ENCODE data around the gene ANO9.

The ANO9 gene

GRCh38 chr11:371716-372590, 69.9 kb downstream of the ANO9 start:
- Histone ChIP-seq H3K4me3 (ENCODE audit: low read depth, low read length) (no peak overlapping the region), H3K79me2 (ENCODE audit: control insufficient read depth, insufficient read depth, low read length, unreplicated experiment) (no peaks in the 10 kb centered on the region), H3K36me3 (ENCODE audit: insufficient read depth, low read length) (no peaks in the 10 kb centered on the region), H3K27ac (ENCODE audit: low read depth, low read length) (no peak overlapping the region), H3K27me3 (ENCODE audit: insufficient read depth, low read length) (peaks cover 28% of the 10 kb centered on the region), H2AFZ (ENCODE audit: low read length, unreplicated experiment) (no peak overlapping the region), H3K4me1 (ENCODE audit: control insufficient read depth, insufficient read depth, low read length, unreplicated experiment) (no peaks in the 10 kb centered on the region)

DNA sequence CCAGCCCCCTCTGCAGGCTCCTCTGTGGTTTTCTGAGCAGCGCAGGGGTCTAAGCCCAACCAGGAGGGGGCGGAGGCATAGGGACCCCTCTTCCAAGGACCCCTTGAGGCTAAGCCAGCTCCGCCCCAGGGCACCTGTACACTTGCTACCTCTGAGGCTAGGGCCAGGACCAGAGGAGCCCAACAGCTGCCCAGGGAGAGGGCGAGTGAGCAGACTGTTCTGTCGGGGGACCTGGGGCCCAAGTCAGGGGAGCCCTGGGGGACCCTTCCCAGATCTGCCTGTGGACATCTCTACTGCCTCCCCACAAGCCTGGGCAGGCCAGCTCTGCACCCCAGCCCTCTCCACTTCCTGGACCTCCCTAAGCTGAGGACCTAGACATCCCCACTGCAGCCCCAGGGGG, 70.8 kb downstream of the ANO9 start:
- no peak overlapping the region for H2AFZ ChIP-seq (ENCODE audit: low read length, unreplicated experiment)
- peaks cover 34% of the 10 kb centered on the region for H3K27me3 ChIP-seq (ENCODE audit: insufficient read depth, low read length)
- no peak overlapping the region for H3K27ac ChIP-seq (ENCODE audit: low read depth, low read length)
- no peak overlapping the region for H3K4me3 ChIP-seq (ENCODE audit: low read depth, low read length)
- H3K36me3 ChIP-seq (ENCODE audit: insufficient read depth, low read length), result no peaks in the 10 kb centered on the region
- no peaks in the 10 kb centered on the region for H3K4me1 ChIP-seq (ENCODE audit: control insufficient read depth, insufficient read depth, low read length, unreplicated experiment)
- H3K79me2 ChIP-seq (ENCODE audit: control insufficient read depth, insufficient read depth, low read length, unreplicated experiment), result no peaks in the 10 kb centered on the region

DNA sequence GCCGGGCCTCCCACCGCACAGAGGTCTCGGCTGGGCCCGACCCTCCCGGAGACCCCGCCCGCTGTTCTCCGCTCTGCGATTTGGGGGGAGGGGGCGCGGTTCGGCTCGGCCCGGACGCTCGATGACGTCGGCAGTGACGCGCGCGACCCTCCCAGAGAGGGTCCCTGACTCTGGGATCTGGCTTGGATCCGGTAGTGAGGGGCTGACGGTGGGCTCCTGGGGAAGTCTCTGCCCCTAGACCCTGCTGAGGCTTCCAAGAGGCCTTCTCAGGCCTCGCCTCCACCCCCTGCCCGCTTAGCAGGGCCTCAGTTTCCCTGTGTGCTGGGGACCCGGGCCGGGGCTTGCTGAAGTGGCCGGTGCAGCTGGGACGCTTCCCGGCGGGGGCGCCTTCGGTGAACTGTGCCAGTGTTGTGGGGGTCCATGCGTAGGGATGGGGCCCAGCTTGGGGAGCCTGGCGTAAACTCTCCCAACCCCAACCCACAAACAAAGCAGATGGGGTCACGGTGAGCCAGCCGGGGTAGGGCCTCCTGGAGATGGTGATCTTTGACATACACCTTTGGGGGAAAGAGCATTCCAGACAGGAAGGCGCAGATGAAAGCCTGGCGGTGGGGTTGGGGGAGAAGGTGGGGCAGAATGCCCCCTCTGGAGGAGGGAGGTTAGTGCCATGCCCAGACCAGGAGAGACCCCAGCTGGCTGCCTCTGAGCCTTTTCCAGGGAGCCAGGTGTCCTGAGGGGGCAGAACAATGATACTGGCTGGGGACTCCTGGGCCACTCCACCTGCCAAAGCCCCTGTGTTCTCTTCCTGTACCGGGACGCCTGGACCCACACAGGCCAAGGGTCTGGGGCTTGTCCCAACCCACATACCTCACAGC, 71.5 kb downstream of the ANO9 start:
- no peaks in the 10 kb centered on the region for H3K4me1 ChIP-seq (ENCODE audit: control insufficient read depth, insufficient read depth, low read length, unreplicated experiment)
- H3K79me2 ChIP-seq (ENCODE audit: control insufficient read depth, insufficient read depth, low read length, unreplicated experiment), result no peaks in the 10 kb centered on the region
- no peak overlapping the region for H3K4me3 ChIP-seq (ENCODE audit: low read depth, low read length)
- H2AFZ ChIP-seq (ENCODE audit: low read length, unreplicated experiment), result no peak overlapping the region
- H3K27me3 ChIP-seq (ENCODE audit: insufficient read depth, low read length), result peaks cover 37% of the 10 kb centered on the region
- no peak overlapping the region for H3K27ac ChIP-seq (ENCODE audit: low read depth, low read length)
- no peaks in the 10 kb centered on the region for H3K36me3 ChIP-seq (ENCODE audit: insufficient read depth, low read length)

GRCh38 chr11:369336-370018, 72.3 kb downstream of the ANO9 start, which contains the start of gene B4GALNT4:
Gene B4GALNT4, plus strand, starts transcription at chr11:369499. Its CDS starts 305 bp downstream, at chr11:369804.
- Histone ChIP-seq H3K27me3 (ENCODE audit: insufficient read depth, low read length) (peaks cover 37% of the 10 kb centered on the region), H3K79me2 (ENCODE audit: control insufficient read depth, insufficient read depth, low read length, unreplicated experiment) (no peaks in the 10 kb centered on the region), H3K4me1 (ENCODE audit: control insufficient read depth, insufficient read depth, low read length, unreplicated experiment) (no peaks in the 10 kb centered on the region), H3K27ac (ENCODE audit: low read depth, low read length) (no peak within 1 kb of the TSS), H3K36me3 (ENCODE audit: insufficient read depth, low read length) (no peaks in the 10 kb centered on the region), H2AFZ (ENCODE audit: low read length, unreplicated experiment) (no peak within 1 kb of the TSS), H3K4me3 (ENCODE audit: low read depth, low read length) (no peak within 1 kb of the TSS)

DNA sequence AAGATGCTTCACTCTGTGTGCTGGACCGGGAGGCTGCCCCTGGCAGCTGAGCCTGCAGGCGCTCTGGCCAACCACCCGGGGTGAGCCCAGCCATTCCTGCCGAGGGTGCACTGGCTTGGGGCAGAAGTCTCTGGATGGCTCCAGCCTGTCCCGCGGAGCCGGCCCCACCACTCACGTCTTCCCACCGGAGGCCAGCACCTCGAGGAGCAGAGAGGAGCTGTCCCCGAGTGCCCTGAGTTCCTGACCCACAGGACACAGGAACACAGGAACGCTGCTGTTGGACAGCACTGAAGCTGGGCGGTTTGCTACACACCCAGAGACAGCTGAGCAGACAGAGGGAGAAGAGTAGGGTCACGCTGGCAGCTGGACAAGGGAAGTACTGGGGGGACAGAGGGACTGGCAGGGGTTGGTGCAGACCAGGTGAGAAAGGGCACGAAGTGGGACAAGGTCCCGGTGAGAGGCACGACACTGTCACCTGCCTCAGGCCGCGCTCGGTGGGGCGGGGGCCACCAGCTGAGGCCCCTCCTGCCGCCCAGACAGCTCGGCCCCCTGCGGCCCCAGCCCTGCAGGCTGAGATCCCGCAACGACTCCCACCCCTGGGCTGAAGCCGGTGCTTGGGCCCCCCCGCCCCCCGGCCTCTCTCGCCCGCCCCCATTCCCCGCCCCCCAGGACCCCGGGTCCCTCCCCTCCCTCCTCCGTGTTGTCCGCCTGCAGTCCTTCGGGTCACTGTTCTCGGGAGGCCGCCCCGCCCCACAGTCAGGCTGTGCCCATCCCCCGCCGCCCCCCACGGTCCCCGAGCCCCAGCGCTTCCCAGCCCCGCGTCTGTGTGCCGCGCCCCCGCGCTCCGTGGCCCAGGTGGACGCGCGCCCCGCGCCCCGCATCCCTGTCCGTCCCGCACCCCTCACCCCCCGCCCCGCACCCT, 73.1 kb downstream of the ANO9 start:
- peaks cover 37% of the 10 kb centered on the region for H3K27me3 ChIP-seq (ENCODE audit: insufficient read depth, low read length)
- H3K4me3 ChIP-seq (ENCODE audit: low read depth, low read length), result no peak overlapping the region
- no peak overlapping the region for H3K27ac ChIP-seq (ENCODE audit: low read depth, low read length)
- H3K4me1 ChIP-seq (ENCODE audit: control insufficient read depth, insufficient read depth, low read length, unreplicated experiment), result no peaks in the 10 kb centered on the region
- no peaks in the 10 kb centered on the region for H3K79me2 ChIP-seq (ENCODE audit: control insufficient read depth, insufficient read depth, low read length, unreplicated experiment)
- no peak overlapping the region for H2AFZ ChIP-seq (ENCODE audit: low read length, unreplicated experiment)
- H3K36me3 ChIP-seq (ENCODE audit: insufficient read depth, low read length), result no peaks in the 10 kb centered on the region

DNA sequence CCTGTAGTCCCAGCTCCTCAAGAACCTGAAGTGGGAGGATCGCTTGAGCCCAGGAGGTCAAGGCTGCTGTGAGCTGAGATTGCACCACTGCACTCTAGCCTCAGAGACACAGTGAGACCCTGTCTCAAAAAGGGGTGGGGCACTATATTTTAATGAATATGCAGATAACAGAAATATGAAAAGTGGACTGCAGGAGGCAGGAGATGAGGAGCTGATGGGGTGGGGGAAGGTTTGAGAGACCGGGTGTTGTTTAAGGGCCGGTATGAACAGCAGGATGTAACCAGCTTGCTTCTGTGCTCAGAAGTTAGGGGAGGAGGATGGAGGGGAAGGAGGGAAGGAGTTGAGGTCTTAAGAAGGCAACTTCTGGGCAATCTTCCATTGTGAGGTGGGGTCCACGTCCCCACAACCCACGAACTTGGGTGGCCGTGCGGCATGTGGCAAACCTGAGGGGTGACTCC, 73.8 kb downstream of the ANO9 start:
- H3K4me3 ChIP-seq (ENCODE audit: low read depth, low read length), result no peak overlapping the region
- peaks cover 37% of the 10 kb centered on the region for H3K27me3 ChIP-seq (ENCODE audit: insufficient read depth, low read length)
- no peaks in the 10 kb centered on the region for H3K79me2 ChIP-seq (ENCODE audit: control insufficient read depth, insufficient read depth, low read length, unreplicated experiment)
- no peak overlapping the region for H3K27ac ChIP-seq (ENCODE audit: low read depth, low read length)
- no peak overlapping the region for H2AFZ ChIP-seq (ENCODE audit: low read length, unreplicated experiment)
- H3K4me1 ChIP-seq (ENCODE audit: control insufficient read depth, insufficient read depth, low read length, unreplicated experiment), result no peaks in the 10 kb centered on the region
- no peaks in the 10 kb centered on the region for H3K36me3 ChIP-seq (ENCODE audit: insufficient read depth, low read length)

Data from ACC112 (cell line).